ENCODE measurements around the gene DOLK.

Gene DOLK

DNA sequence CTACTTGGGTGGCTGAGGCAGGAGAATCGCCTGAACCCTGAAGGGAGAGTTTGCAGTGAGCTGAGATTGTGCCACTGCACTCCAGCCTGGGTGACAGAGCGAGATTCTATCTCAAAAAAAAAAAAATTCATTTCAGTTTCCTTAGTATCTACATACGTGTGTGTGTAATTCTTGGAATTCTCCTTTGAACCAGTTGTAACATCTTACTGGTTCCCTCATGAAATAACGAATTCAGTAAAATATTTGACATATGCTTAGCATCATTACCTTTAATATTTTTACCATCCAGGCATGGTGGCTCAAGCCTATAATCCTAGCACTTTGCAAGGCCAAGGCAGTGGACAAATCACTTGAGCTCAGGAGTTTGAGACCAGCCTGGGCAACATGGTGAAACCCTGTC is 17.8 kb downstream of the DOLK start:
- DNase-seq = no peak

DNA sequence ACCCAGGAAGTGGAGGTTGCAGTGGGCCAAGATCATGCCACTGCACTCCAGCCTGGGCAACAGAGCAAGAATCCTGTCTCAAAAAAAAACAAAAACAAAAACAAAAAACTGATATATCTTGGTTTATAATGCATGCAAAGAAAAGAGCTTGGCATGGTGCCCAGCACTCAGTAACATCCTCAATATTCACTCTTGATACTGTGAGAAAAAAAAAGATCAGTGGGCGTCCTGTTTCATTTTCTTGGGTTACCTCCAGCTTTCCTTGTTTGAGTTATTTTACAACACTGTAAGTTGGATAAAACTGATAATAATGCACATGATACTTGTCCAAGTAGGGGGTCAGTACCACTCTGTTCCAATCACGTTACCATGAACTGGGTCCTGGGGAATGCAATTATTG is 18.8 kb downstream of the DOLK start:
- no peak for DNase-seq

DNA sequence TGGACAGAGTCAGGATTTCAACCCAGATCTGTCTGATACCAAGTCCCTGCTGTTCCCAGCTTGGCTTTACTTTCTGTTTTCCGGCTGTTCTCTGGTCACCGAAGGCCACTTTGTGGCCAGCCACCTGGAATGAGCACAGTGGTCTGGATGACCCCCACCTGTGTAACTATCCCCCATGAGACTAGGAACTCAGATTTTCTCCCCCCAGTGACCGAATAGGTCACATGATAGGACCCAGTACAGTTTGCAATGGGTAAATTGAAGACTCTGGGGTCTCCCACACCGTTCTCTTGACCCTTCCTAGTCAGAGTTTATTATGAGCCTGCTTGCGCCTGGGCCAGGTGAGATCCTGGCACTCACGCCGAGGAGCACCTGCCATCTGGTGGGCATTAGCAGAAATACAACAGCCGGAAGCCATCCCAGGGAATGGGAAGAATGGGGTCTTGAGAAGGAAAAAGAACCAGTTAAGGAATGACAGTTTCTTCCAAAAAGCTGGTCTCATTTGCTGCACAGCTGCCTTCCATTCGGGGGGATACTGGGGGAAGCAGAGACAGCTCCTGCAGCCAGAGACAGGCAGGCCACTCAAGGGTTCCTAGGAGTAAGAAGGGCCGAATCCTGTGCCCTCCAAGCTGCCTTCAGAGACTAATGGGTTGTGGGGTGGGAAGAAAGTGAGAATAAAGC is 19.5 kb downstream of the DOLK start:
- peak; percentile 48 for DNase-seq

DNA sequence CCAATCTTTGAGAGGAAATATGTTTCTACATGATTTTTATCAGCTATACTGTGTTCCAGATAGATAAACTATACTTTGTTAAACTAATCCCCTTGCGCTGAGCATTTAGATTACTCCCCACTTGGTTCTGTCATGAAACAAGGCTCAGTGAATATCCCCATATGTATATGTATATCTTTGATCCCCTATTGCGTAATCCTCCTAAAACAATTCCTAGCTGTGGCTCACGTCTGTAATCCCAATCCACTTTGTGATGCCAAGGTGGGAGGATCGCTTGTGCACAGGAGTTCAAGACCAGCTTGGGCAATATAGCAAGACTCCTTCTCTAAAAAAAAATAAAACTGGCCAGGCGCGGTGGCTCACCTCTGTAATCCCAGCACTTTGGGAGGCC is 23.9 kb downstream of the DOLK start:
- no peak for DNase-seq

DNA sequence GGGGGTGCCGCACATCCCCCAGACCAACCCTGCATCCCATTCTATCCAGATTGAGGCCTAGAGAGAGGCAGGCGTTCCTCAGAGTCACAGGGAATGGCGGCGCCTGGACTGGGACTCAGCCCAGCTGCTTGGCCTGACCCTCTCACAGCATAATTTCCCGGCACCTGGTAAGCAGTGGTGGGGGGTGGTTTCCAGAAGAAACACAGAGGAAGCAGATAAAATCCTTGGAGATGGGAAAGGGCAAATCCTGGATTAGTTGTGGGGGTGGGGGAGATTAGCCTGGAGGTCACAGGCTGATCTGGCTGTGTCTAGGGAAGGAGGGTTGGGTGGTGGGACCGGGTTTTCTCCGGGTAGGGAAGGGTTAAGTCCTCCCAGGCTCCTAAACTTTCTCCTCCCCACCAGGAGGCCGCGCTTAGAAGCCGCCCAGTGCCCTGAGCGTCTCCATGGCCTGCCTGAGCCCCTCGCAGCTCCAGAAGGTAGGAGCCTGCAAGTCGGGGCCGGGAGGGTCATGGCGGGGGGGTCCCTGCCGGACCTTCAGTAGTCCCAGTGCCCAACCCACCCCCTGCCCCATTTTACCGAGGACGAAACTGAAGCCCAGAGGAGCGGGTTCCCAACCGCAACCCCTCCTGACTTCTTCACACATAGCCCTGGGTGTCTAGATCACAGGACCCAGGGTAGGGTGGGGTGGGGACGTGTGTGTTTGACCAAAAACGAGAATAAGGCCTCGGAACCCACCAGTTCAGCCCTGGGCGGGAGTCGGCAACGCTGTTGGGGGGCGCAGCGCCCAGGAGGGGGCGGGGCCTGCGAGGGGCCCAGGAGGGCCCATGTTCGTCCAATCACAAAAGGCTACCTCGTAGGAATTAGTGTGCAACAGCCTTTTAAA is 25.3 kb downstream of the DOLK start:
- DNase-seq = peak; percentile 34

DNA sequence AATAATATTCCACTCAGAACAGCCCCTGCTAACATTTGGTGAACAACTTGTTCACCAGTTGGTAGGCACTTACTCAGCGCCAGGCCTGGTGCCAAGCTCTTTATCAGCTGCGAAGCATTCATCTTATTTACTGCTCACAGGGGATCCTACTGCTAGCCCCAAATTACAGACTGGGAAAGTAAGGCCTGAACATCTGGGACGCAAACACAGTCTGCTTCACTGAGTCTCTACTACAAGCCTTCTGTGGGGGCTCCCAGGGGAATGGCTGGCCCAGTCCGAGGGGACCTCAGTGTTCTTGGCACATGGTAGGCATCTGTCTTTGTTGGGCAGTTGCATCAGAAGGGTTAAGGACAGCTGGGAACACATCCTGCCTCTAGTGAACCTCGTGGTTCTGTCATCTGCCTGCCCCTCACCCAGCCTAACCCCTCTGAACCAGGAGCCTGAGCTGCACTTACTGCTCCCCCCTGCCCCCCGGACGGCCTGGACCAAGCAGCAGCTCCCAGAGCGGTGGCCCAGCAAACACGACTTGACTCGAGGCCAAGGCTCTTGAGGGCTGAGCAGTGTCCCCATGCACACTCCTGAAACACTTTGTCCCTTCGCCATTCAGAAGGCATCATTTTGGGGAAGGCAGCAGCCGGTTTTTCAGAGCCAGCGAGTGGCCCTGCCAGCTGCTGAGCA is 26.9 kb downstream of the DOLK start, which contains the start of gene PHYHD1:
Gene PHYHD1 (plus strand): TSS at position 602 of the 678 bp plus-strand sequence. CDS start 1,342 bp downstream, outside the sequence.
- DNase-seq = no peak

DNA sequence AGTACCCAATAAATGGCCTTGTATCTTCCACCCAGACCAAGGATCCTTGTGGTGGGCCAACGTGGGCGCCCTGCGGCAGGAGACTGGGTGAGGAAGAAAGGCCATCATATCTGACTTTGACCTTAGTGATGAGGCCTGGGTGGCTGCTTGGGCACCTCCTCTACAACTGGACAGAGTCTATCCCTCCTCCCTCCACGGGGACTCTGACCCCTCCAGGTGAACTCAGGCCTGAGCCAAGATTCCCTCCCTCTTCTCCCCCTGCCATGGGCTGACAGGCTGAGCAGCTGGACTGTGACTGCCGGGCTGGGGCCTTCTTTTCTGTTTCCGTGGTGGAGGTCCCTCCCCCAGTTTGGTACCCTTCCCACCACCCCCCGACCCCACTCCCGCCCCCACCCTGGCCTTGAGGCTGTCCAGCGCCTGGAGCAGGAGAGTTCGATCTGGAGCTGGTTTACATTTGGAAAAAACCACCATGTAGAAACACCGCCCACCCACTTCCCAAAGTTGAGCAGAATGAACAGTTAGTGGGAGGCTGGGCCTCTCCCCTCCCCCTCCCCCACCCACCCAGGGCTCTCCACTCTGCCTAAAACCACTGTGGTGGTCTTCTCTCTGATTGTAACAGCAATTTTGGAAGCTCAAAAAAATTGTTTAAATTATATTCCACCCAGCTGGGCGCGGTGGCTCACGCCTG is 27.9 kb downstream of the DOLK start:
- DNase-seq = no peak

DNA sequence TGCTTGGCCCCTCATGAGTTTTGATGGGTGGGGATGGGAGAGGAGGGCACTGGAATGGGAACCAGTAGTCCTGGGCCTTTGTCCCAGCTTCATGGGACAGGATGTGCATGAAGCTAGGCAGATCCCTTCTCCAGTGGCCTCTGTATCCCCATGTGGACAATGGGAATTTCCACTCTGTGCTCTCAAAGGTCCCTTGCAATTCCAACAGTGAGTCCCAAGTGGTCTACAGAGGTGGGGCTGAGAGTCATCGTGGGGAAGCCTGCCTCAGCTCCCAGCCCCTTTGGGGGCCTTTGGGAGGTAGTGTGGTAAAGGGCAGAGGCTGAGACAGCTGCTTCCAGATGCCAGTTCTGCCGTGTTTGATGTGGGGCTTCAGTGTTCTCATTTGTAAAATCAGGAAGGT is 28.5 kb downstream of the DOLK start:
- no peak for DNase-seq

DNA sequence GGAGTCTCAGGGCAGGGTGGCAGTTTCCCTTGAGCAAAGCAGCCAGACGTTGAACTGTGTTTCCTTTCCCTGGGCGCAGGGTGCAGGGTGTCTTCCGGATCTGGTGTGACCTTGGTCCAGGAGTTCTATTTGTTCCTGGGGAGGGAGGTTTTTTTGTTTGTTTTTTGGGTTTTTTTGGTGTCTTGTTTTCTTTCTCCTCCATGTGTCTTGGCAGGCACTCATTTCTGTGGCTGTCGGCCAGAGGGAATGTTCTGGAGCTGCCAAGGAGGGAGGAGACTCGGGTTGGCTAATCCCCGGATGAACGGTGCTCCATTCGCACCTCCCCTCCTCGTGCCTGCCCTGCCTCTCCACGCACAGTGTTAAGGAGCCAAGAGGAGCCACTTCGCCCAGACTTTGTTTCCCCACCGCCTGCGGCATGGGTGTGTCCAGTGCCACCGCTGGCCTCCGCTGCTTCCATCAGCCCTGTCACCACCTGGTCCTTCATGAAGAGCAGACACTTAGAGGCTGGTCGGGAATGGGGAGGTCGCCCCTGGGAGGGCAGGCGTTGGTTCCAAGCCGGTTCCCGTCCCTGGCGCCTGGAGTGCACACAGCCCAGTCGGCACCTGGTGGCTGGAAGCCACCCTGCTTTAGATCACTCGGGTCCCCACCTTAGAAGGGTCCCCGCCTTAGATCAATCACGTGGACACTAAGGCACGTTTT is 30.1 kb downstream of the DOLK start:
- DNase-seq = no peak

DNA sequence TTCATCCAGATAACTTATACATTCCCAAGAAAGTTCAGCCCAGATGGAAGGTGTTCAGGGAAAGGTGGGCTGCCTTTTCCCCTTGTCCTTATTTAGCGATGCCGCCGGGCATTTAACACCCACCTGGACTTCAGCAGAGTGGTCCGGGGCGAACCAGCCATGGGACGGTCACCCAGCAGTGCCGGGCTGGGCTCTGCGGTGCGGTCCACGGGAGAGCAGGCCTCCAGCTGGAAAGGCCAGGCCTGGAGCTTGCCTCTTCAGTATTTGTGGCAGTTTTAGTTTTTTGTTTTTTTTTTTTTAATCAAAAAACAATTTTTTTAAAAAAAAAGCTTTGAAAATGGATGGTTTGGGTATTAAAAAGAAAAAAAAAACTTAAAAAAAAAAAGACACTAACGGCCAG is 30.7 kb downstream of the DOLK start:
- no peak for DNase-seq

DNA sequence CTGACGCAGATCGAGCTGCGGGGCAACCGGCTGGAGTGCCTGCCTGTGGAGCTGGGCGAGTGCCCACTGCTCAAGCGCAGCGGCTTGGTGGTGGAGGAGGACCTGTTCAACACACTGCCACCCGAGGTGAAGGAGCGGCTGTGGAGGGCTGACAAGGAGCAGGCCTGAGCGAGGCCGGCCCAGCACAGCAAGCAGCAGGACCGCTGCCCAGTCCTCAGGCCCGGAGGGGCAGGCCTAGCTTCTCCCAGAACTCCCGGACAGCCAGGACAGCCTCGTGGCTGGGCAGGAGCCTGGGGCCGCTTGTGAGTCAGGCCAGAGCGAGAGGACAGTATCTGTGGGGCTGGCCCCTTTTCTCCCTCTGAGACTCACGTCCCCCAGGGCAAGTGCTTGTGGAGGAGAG is 31.2 kb downstream of the DOLK start:
- no peak for DNase-seq

DNA sequence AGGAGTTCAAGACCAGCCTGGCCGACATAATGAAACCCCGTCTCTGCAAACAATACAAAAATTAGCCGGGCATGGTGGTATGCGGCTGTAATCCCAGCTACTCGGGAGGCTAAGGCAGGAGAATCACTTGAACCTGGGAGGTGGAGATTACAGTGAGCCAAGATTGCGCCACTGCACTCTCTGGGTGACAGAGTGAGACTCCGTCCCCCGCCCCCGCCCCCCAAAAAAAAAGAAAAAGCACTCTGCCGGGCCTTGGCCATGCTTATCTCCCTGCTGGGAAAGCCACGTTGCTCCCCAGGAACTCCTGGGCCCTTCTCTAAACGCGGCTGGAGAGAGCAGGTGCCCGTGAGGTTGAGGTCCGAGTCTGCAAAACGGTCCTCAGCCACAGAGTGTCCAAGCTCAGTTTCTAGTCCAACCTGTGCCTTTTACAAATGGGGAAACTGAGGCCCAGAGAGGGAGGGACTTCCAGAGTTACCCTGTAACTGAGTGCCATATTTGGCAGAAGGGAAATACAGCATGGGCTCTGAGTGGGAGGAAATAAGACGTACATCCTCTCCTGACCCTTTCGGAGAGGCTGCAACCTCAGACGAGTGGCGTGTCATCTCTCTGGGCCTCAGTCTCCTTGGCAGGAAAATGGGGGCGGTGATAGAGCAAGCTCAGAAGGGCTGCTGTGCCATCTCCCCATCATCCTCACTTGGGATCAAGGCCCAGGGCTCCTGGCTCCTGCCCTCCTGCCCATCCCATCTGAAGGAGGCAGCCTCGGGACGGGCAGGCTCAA is 33.2 kb downstream of the DOLK start:
- no peak for DNase-seq

DNA sequence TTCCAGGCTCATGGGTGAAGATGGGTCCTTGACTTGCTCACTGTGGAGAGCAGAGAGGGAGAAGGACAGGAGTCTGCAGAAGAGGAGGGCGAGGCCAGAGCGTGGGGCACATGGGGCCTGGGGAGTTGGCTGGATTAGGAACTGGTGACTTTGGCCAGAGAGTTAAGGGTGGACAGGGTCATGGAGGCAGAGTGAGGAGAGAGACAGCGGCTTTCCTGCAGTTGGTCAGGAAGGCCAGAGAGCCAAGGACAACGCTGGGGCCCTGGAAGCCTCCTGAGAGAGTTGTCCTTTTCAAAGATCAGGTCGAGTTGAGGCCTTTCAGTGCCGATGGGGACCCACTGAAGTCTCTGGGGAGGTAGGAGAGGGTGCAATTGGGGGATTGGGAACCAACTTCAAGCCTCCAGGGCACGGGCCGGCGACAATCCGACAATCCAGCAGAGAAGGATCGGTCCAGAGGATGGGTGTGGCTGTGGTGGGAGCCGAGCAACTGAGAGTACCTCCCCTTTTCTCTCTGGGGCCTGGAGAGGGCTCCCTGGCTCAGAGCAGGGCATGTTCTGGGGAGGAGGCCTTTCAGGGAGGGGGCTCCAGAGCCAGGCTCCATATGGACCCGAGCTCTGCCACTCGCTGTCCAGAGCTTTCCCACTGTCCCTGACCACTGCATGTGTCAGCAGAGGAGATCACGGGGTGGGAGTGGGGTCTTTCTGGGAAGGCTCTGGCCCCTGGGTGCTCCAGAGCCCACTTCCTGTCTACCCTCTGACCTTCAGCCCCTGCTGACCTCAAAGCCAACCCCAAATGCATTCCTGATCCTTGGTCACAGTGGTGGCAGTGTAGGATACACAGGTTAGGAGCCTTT is 34.1 kb downstream of the DOLK start:
- no peak for DNase-seq

DNA sequence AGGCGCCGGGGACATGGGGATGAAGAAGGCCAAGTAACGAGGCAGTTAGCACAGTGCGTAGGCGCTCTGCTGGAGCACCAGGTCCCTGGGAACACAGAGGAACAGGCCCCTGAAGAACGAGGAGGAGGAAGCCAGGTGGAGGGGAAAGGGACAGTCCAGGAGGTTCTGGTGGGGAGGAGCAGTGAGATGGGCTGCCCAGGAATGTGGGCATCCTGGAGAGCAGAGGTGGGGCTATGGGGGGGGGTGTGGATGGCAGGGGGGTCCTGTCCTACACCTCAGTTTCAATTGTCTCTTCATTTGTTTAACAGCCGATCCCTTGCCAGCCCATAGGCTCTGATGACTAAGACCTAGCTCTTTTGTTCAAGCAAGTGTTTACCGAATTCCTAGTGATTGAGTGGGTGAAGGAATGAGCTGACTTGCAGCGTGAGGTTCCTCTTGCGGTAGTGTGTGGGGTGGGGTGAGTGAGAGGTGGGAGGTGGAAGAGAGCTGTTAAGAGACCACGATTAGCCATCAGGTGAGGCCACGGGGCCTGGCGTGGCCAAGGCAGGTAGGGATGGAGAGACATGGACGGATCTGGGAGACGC is 35.0 kb downstream of the DOLK start:
- peak; percentile 29 for DNase-seq

DNA sequence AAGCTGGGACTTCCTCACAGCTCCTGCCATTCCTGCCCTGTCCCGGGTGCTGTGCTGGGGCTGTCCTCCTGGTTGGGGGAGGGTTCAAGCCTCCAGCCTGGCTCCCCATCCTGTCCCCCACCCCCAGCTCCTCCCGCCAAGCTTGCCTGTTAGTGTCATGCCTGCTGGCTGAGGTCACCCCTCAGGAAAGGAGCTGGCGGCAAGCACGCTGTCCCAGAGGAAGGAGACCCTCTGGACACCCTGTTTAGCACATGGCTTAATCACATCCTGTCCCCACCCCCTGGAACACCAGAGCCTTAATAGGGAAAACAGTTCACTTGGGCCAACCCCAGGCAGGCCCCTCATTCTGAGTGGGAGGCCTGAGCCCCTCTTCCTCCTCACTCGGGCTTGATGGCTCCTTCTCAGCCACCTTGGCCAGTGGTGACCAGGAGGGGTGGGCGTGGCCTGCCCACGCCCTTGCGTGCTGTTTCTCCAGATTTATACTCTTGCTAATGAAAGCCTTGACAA is 35.8 kb downstream of the DOLK start:
- no peak for DNase-seq

DNA sequence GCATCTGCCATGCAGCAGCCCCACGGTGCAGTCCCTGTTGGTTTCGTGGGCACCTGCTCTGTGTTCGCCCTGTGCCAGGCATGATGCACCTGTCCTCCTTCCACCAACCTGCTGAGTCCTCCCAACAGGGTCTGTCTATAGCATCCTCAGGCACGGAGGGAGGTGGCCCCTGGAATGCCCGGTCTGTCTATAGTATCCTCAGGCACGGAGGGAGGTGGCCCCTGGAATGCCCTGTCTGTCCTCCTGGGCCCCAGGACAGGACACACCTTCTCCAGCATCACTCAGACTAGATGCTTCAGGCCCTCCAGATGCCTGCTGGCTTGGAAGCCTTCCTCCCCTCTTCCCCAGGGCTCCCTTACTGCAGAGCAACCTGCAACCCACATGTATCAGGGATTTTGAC is 36.5 kb downstream of the DOLK start:
- no peak for DNase-seq

DNA sequence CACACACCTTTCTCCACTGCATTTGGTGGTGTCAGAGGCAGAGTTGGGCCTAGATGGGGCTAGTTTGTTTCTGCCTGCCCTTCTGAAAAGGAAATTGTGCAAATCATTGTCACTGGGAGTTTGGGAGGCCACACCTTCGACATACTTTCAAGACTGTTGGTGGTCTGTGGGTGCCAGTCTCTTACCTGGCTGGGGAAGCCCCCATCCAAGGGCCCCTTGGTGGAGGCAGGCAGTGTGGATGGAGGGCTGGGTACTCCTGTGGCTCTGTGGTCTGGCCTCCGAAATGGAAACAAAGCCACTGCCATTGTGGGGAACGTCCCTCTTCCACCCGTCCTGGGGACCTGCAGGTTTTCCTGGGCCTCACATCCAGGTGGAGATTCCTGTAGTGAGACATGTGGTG is 37.5 kb downstream of the DOLK start:
- no peak for DNase-seq

DNA sequence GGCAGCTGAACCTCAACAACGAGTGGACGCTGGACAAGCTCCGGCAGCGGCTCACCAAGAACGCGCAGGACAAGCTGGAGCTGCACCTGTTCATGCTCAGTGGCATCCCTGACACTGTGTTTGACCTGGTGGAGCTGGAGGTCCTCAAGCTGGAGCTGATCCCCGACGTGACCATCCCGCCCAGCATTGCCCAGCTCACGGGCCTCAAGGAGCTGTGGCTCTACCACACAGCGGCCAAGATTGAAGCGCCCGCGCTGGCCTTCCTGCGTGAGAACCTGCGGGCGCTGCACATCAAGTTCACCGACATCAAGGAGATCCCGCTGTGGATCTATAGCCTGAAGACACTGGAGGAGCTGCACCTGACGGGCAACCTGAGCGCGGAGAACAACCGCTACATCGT is 39.0 kb downstream of the DOLK start:
- no peak for DNase-seq

DNA sequence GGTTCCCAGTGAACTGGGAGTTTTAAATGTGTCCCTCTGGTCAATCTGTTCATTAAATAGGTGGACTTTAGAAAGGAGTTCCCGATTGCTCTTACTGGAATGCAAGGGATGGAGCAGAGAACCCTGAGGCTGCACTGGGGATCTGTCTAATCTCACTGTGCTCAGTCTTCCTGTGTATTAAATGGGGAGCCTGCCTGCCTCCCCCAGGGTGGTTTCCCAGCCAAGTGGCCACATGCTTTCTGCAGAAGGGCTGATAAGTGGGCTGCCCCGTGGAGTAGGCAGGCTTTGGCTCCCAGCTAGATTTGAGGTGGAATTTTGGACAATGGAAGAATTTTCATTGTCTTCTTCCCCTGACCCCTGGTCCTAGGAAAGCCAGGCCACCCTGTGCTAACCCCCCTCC is 40.7 kb downstream of the DOLK start:
- no peak for DNase-seq

DNA sequence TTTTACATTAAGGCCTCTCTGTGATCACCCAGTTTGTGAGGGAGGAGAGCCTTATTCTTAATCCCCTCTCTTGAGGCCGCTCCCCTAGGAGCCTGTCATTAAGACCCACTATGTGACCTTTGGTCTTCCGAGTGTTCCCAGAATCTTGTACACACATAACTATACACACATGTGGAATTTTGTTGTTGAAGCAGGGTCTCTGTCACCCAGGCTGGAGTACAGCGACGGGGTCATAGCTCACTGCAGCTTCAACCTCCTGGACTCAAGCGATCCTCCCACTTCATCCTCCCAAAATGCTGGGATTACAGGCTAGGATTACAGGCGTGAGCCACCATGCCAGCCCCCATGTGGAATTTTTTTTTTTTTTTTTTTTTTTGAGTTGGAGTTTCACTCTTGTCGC is 41.4 kb downstream of the DOLK start:
- DNase-seq = no peak

Data from activated naive CD4-positive, alpha-beta T cell treated with anti-CD3 and anti-CD28 coated beads, Interleukin-2, amount 50 U/mL, for 16 hours (primary cell).